Suprapubic skin (tissue), 3 donors: ENCODE data around the gene C10orf62.

Source experiments
- EP300 ChIP-seq: sonication (generic); formaldehyde crosslinking; IDR thresholded peaks from one replicate; pipeline ENCODE4 v1.6.1; 2017; ENCODE audit warnings: antibody characterized with exemption
- POLR2A ChIP-seq, 2 donors: fragments of 450-650 bp; IDR thresholded peaks; one replicate each; pipeline ENCODE4 v1.6.1; 2017; ENCODE audit warnings: antibody characterized with exemption in 2 of 2, mild to moderate bottlenecking in 2 of 2, moderate library complexity in 2 of 2
- TF ChIP-seq, protein P1 (sequence below), 2 donors: fragments of 200-600 bp in 1 of 2; fragments of 450-650 bp in 1 of 2; sonication (generic) in 1 of 2; IDR thresholded peaks; one replicate each; pipeline ENCODE4 v1.5.1; 2016 to 2019; ENCODE audit warnings: antibody characterized with exemption in 2 of 2, mild to moderate bottlenecking in 1 of 2, moderate library complexity in 1 of 2

- TF ChIP-seq, protein P1, sequence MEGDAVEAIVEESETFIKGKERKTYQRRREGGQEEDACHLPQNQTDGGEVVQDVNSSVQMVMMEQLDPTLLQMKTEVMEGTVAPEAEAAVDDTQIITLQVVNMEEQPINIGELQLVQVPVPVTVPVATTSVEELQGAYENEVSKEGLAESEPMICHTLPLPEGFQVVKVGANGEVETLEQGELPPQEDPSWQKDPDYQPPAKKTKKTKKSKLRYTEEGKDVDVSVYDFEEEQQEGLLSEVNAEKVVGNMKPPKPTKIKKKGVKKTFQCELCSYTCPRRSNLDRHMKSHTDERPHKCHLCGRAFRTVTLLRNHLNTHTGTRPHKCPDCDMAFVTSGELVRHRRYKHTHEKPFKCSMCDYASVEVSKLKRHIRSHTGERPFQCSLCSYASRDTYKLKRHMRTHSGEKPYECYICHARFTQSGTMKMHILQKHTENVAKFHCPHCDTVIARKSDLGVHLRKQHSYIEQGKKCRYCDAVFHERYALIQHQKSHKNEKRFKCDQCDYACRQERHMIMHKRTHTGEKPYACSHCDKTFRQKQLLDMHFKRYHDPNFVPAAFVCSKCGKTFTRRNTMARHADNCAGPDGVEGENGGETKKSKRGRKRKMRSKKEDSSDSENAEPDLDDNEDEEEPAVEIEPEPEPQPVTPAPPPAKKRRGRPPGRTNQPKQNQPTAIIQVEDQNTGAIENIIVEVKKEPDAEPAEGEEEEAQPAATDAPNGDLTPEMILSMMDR (IDR thresholded peaks at IDR 0.05) = no peak
- TF ChIP-seq EP300 (no peak), POLR2A (IDR thresholded peaks at IDR 0.05) (no peak)
Observed at GRCh38 chr10:97600616-97601015, 11.1 kb downstream of the C10orf62 start.
